ENCODE results near the gene ADORA1.
A peak's percentile ranks its signal among the peaks of the same experiment; 100 is the strongest.

ADORA1 gene

GRCh38 chr1:203162403-203162802, 34.9 kb downstream of the ADORA1 start:
- no peak for DNase-seq

- DNase-seq, result no peak
Measured at GRCh38 chr1:203163891-203164635, 36.5 kb downstream of the ADORA1 start.

GRCh38 chr1:203165101-203165799, 37.7 kb downstream of the ADORA1 start:
- DNase-seq, result no peak

- DNase-seq, result no peak
Measured at GRCh38 chr1:203165800-203166161, 38.3 kb downstream of the ADORA1 start.

GRCh38 chr1:203166192-203166940, 38.8 kb downstream of the ADORA1 start:
- DNase-seq, result no peak

- DNase-seq, result no peak
Measured at GRCh38 chr1:203167026-203167912, 39.7 kb downstream of the ADORA1 start.

- DNase-seq, result no peak
Measured at GRCh38 chr1:203167913-203168200, 40.3 kb downstream of the ADORA1 start.

GRCh38 chr1:203168256-203168786, 40.8 kb downstream of the ADORA1 start:
- no peak for DNase-seq

GRCh38 chr1:203168991-203169390, 41.5 kb downstream of the ADORA1 start:
- DNase-seq, result no peak

GRCh38 chr1:203169770-203170520, 42.4 kb downstream of the ADORA1 start:
- no peak for DNase-seq

GRCh38 chr1:203170625-203171330, 43.3 kb downstream of the ADORA1 start:
- DNase-seq, result no peak

- DNase-seq, result no peak
Measured at GRCh38 chr1:203171341-203172183, 44.0 kb downstream of the ADORA1 start.

GRCh38 chr1:203172184-203173010, 44.9 kb downstream of the ADORA1 start:
- peak; percentile 12 to 33 for DNase-seq

GRCh38 chr1:203173011-203173555, 45.6 kb downstream of the ADORA1 start:
- no peak for DNase-seq

GRCh38 chr1:203173566-203173965, 46.0 kb downstream of the ADORA1 start:
- no peak for DNase-seq

- DNase-seq, result no peak
Measured at GRCh38 chr1:203174324-203174985, 46.9 kb downstream of the ADORA1 start.

GRCh38 chr1:203175237-203175826, 47.8 kb downstream of the ADORA1 start, which contains the start of gene MYBPH:
Gene MYBPH, minus strand, starts transcription at chr1:203175826. Its CDS starts 71 bp downstream, at chr1:203175755.
- no peak for DNase-seq

GRCh38 chr1:203175827-203176241, 48.3 kb downstream of the ADORA1 start:
- DNase-seq, result no peak

Measured in stimulated activated CD4-positive, alpha-beta T cell treated with anti-CD3 and anti-CD28 coated beads, Interleukin-4, amount 100 ng/mL, for 4 hours (primary cell).